Measurements from ENCODE around the gene CERS1. TPM values are rescaled to one million over a fixed set of nuclear protein-coding genes. Genes with fewer than 3 reads are reported as not detected.
"Not testable (repeated sequence)": the region's sequence is repeated elsewhere in the genome, so short reads cannot be mapped to it uniquely, and the experiment has no call there.

The CERS1 gene
- total RNA-seq, 2 donors from 2014 or later, result 0.26 to 0.66 TPM

GRCh38 chr19:18920400-18920799, 24.4 kb upstream of the CERS1 start:
- 34 to 37% methylated on average over 7 to 9 of the region's 9 CpGs for WGBS, 2 donors
- H3K27me3 ChIP-seq, result no peaks in the 10 kb centered on the region
- H3K27ac ChIP-seq, result peak overlapping the region in 1 of 4 donors; percentile 95
- DNase-seq (no peak), ATAC-seq (no peak)
- no peaks in the 10 kb centered on the region for H3K9me3 ChIP-seq
- no peak for TF ChIP-seq CTCF (IDR thresholded peaks at IDR 0.05)
- TF ChIP-seq POLR2A (IDR thresholded peaks at IDR 0.05), result no peak
- H3K4me1 ChIP-seq, result peaks cover 41% of the 10 kb centered on the region
- H3K36me3 ChIP-seq (replicated peaks in 1 of 2; ENCODE audit: insufficient read depth in 1 of 2, low read depth in 2 of 2), result peaks cover 4 to 20% of the 10 kb centered on the region in 2 donors
- intact Hi-C loops (cut with DNase I), result no loop called here
- H3K4me3 ChIP-seq, result peak overlapping the region in 1 of 2 donors; percentile 100

DNA sequence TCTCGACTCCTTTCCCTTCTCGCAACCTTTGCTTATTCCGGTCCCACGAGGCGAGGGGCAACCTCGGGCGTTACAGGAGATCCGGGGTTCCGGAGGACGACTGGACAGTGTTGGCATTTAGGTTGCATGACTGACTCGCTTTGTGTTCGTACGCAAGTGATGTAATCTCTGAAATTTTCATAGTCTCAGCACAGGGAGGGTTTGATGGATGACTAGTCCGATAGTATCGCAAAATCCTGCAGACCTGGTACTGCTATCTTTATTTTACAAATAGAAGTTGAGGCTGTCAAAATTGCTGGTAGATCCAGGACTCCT, 23.9 kb upstream of the CERS1 start:
- TF ChIP-seq CTCF (IDR thresholded peaks at IDR 0.05) (peak in 1 of 7 experiments; percentile 3), POLR2A (IDR thresholded peaks at IDR 0.05) (no peak)
- Histone ChIP-seq H3K4me3 (peak overlapping the region; percentile 67 to 100), H3K27ac (peak overlapping the region in 3 of 4 donors; percentile 37 to 99 (median 95)), H3K36me3 (replicated peaks in 1 of 2; ENCODE audit: insufficient read depth in 1 of 2, low read depth in 2 of 2) (peaks cover 3 to 15% of the 10 kb centered on the region in 2 donors), H3K4me1 (peaks cover 46% of the 10 kb centered on the region), H3K27me3 (no peaks in the 10 kb centered on the region), H3K9me3 (no peaks in the 10 kb centered on the region)
- 1% methylated on average over 15 of the region's 15 CpGs; no CpG with 5 or more reads in 1 of the 2 donors for WGBS, 2 donors
- ATAC-seq (no peak), DNase-seq (no peak)
- intact Hi-C loops (cut with DNase I), result no loop called here

- peaks cover 0 to 10% of the 10 kb centered on the region in 2 donors for H3K36me3 ChIP-seq (replicated peaks in 1 of 2; ENCODE audit: insufficient read depth in 1 of 2, low read depth in 2 of 2)
- WGBS, 2 donors, result 0% methylated on average over 22 to 72 of the region's 72 CpGs
- H3K27ac ChIP-seq, result peak within 1 kb of the TSS; percentile 79 to 99 (median 88)
- TF ChIP-seq POLR2A (IDR thresholded peaks at IDR 0.05) (peak; percentile 78 to 95 (median 94)), CTCF (IDR thresholded peaks at IDR 0.05) (peak in 1 of 7 experiments; percentile 15)
- ATAC-seq (peak; percentile 99), DNase-seq (peak; percentile 97 to 99 (median 97))
- no peaks in the 10 kb centered on the region for H3K27me3 ChIP-seq
- H3K9me3 ChIP-seq, result no peaks in the 10 kb centered on the region
- H3K4me3 ChIP-seq, result peak within 1 kb of the TSS; percentile 67 to 100
- intact Hi-C loops (cut with DNase I), result no loop called here
- H3K4me1 ChIP-seq, result peaks cover 48% of the 10 kb centered on the region
Measured at GRCh38 chr19:18919086-18919899, 23.3 kb upstream of the CERS1 start, which contains the start of the genes COPE and DDX49. TSS of gene COPE (minus strand) at chr19:18919387. CDS start at chr19:18919348, 39 bp downstream. TSS of gene DDX49 (plus strand) at chr19:18919715. CDS start at chr19:18919742, 27 bp downstream.

DNA sequence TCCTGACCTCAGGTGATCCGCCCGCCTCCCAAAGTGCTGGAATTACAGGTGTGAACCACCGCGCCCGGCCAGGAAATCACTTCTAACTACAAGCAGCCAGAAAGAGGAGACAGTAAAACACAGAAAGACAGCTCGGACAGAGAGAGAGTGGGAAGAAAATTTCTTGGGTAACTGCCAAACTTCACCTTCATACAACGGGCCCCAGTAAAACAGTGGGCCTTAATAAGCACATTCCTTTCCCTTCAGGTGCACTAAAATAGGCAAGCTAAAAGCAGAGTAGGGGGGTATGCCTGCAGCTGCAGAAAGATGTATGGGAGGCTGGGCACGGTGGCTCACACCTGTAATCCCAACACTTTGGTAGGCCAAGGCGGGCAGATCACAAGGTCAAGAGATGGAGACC, 21.6 kb upstream of the CERS1 start:
- H3K27ac ChIP-seq; H3K4me3 ChIP-seq; DNase-seq; H3K9me3 ChIP-seq; intact Hi-C loops (cut with DNase I); H3K36me3 ChIP-seq (replicated peaks in 1 of 2; ENCODE audit: insufficient read depth in 1 of 2, low read depth in 2 of 2); H3K27me3 ChIP-seq; ATAC-seq: not testable (repeated sequence)
- 67 to 76% methylated on average over 9 of the region's 9 CpGs for WGBS, 2 donors
- H3K4me1 ChIP-seq, result peaks cover 48% of the 10 kb centered on the region

GRCh38 chr19:18915639-18916038, 19.7 kb upstream of the CERS1 start:
- Histone ChIP-seq H3K4me1 (peaks cover 43% of the 10 kb centered on the region), H3K27me3 (no peaks in the 10 kb centered on the region), H3K27ac (no peak overlapping the region), H3K9me3 (no peaks in the 10 kb centered on the region), H3K4me3 (no peak overlapping the region), H3K36me3 (replicated peaks in 1 of 2; ENCODE audit: insufficient read depth in 1 of 2, low read depth in 2 of 2) (peaks cover 0 to 2% of the 10 kb centered on the region in 2 donors)
- ATAC-seq (no peak), DNase-seq (peak; percentile 35 to 51 (median 40))
- intact Hi-C loops (cut with DNase I), result no loop called here
- TF ChIP-seq POLR2A (IDR thresholded peaks at IDR 0.05) (peak in 1 of 3 donors; percentile 3), CTCF (IDR thresholded peaks at IDR 0.05) (peak in 4 of 7 experiments; percentile 6 to 39 (median 30))
- WGBS, 2 donors, result 17 to 63% methylated on average over 2 to 5 of the region's 5 CpGs
